IPS-20b (cell line): ENCODE data around the gene DYNLT3.

ENCODE experiments used
- H3K27ac ChIP-seq: one replicate; pipeline ENCODE4 v1.5.1; 2013; ENCODE audit warnings: low read length
- H3K27me3 ChIP-seq: 2 replicates; pipeline ENCODE4 v1.6.1; 2013; ENCODE audit warnings: mild to moderate bottlenecking, low read length, inconsistent platforms; ENCODE audit not compliant: insufficient read depth
- H3K36me3 ChIP-seq: 2 replicates; pipeline ENCODE4 v1.6.1; 2013; ENCODE audit warnings: low read depth, mild to moderate bottlenecking, inconsistent platforms, low read length, moderate library complexity; ENCODE audit not compliant: insufficient read depth
- H3K4me1 ChIP-seq: 2 replicates; pipeline ENCODE4 v1.6.1; 2013; ENCODE audit warnings: mild to moderate bottlenecking, control low read depth, inconsistent platforms, low read length, moderate library complexity; ENCODE audit not compliant: insufficient read depth
- H3K4me3 ChIP-seq: 2 replicates; pipeline ENCODE4 v1.5.1; 2013; ENCODE audit warnings: mild to moderate bottlenecking, low read length, inconsistent platforms
- H3K9ac ChIP-seq: 2 replicates; pipeline ENCODE4 v1.6.1; 2013; ENCODE audit warnings: low read depth, mild to moderate bottlenecking, inconsistent platforms, low read length, moderate library complexity
- H3K9me3 ChIP-seq: 2 replicates; pipeline ENCODE4 v1.6.1; 2013; ENCODE audit warnings: mild to moderate bottlenecking, low read depth, low read length, inconsistent platforms; ENCODE audit not compliant: insufficient read depth

Gene DYNLT3

GRCh38 chrX:37812110-37812509, 35.3 kb downstream of the DYNLT3 start:
- Histone ChIP-seq H3K36me3 (no peaks in the 10 kb centered on the region), H3K9me3 (no peaks in the 10 kb centered on the region), H3K27ac (no peak overlapping the region), H3K27me3 (no peaks in the 10 kb centered on the region), H3K4me3 (no peak overlapping the region), H3K4me1 (no peaks in the 10 kb centered on the region), H3K9ac (no peak overlapping the region)

- Histone ChIP-seq H3K9me3 (no peaks in the 10 kb centered on the region), H3K9ac (no peak overlapping the region), H3K36me3 (no peaks in the 10 kb centered on the region), H3K4me3 (no peak overlapping the region), H3K27ac (no peak overlapping the region), H3K27me3 (no peaks in the 10 kb centered on the region), H3K4me1 (no peaks in the 10 kb centered on the region)
Measured at GRCh38 chrX:37809970-37810369, 37.4 kb downstream of the DYNLT3 start.

- Histone ChIP-seq H3K27me3 (no peaks in the 10 kb centered on the region), H3K4me3 (no peak overlapping the region), H3K4me1 (no peaks in the 10 kb centered on the region), H3K9ac (no peak overlapping the region), H3K36me3 (no peaks in the 10 kb centered on the region), H3K9me3 (no peaks in the 10 kb centered on the region), H3K27ac (no peak overlapping the region)
Measured at GRCh38 chrX:37803057-37803456, 44.3 kb downstream of the DYNLT3 start.

- no peak overlapping the region for H3K4me3 ChIP-seq
- no peak overlapping the region for H3K9ac ChIP-seq
- no peaks in the 10 kb centered on the region for H3K27me3 ChIP-seq
- no peaks in the 10 kb centered on the region for H3K9me3 ChIP-seq
- no peak overlapping the region for H3K27ac ChIP-seq
- no peaks in the 10 kb centered on the region for H3K36me3 ChIP-seq
- no peaks in the 10 kb centered on the region for H3K4me1 ChIP-seq
Measured at GRCh38 chrX:37802028-37802427, 45.3 kb downstream of the DYNLT3 start.

GRCh38 chrX:37800717-37801116, 46.7 kb downstream of the DYNLT3 start:
- Histone ChIP-seq H3K36me3 (no peaks in the 10 kb centered on the region), H3K9ac (no peak overlapping the region), H3K9me3 (no peaks in the 10 kb centered on the region), H3K4me3 (no peak overlapping the region), H3K27ac (no peak overlapping the region), H3K27me3 (no peaks in the 10 kb centered on the region), H3K4me1 (no peaks in the 10 kb centered on the region)

- Histone ChIP-seq H3K36me3 (no peaks in the 10 kb centered on the region), H3K9ac (no peak overlapping the region), H3K4me1 (no peaks in the 10 kb centered on the region), H3K9me3 (no peaks in the 10 kb centered on the region), H3K27ac (no peak overlapping the region), H3K27me3 (no peaks in the 10 kb centered on the region), H3K4me3 (no peak overlapping the region)
Measured at GRCh38 chrX:37799936-37800335, 47.4 kb downstream of the DYNLT3 start.

- no peak overlapping the region for H3K9ac ChIP-seq
- H3K27me3 ChIP-seq: no peaks in the 10 kb centered on the region
- H3K27ac ChIP-seq: no peak overlapping the region
- H3K36me3 ChIP-seq: no peaks in the 10 kb centered on the region
- H3K9me3 ChIP-seq: no peaks in the 10 kb centered on the region
- no peaks in the 10 kb centered on the region for H3K4me1 ChIP-seq
- no peak overlapping the region for H3K4me3 ChIP-seq
Measured at GRCh38 chrX:37796805-37797204, 50.6 kb downstream of the DYNLT3 start.

GRCh38 chrX:37796310-37796709, 51.1 kb downstream of the DYNLT3 start:
- no peak overlapping the region for H3K27ac ChIP-seq
- no peaks in the 10 kb centered on the region for H3K9me3 ChIP-seq
- H3K9ac ChIP-seq: no peak overlapping the region
- H3K36me3 ChIP-seq: no peaks in the 10 kb centered on the region
- no peak overlapping the region for H3K4me3 ChIP-seq
- H3K4me1 ChIP-seq: no peaks in the 10 kb centered on the region
- H3K27me3 ChIP-seq: no peaks in the 10 kb centered on the region
